ENCODE results near the gene SPG21.
A peak's percentile ranks its signal among the peaks of the same experiment; 100 is the strongest.
"Not testable (repeated sequence)": the region's sequence is repeated elsewhere in the genome, so short reads cannot be mapped to it uniquely, and the experiment has no call there.

SPG21 gene, protein sequence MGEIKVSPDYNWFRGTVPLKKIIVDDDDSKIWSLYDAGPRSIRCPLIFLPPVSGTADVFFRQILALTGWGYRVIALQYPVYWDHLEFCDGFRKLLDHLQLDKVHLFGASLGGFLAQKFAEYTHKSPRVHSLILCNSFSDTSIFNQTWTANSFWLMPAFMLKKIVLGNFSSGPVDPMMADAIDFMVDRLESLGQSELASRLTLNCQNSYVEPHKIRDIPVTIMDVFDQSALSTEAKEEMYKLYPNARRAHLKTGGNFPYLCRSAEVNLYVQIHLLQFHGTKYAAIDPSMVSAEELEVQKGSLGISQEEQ

DNA sequence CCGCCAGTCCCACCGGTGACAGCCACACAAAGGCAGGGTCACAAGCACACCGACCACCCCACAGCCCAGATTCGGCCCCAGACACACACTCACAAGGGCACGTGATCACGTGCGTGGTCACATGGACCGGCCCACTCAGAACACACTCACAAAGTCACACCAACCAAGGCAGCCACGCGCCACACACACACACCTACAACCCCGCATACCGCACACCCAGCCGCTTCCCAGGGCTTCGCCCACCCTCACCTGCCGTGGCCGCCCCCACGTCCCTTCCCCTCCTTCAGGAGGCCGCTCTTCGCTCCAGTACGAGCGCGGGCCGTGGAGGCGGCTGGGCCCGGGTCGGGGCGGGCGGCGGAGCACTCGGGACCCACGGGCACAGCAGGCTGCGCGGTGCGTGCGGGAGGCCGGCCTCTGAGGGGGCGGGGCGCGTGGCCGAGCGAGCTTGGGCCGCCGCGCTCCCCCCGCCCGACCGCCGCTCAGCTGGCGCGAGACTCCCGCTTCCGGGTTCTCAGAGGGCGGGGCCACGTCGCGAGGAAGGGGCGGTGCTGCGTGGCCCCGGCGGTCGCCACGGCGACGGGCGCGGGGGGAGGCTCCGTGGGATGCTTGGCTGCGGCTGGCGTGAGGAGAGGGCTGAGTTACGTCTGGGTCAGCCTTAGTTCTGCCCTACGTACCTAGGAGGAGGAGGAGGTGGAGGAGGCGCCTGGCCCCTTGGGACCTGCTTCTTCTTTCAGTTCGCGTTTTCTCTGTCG, at the start of gene SPG21:
Gene SPG21 (minus strand): TSS at position 499 of the 752 bp plus-strand sequence. CDS start 6,345 bp downstream, outside the sequence.
- DNase-seq: peak; percentile 71 to 86 (median 84)

DNA sequence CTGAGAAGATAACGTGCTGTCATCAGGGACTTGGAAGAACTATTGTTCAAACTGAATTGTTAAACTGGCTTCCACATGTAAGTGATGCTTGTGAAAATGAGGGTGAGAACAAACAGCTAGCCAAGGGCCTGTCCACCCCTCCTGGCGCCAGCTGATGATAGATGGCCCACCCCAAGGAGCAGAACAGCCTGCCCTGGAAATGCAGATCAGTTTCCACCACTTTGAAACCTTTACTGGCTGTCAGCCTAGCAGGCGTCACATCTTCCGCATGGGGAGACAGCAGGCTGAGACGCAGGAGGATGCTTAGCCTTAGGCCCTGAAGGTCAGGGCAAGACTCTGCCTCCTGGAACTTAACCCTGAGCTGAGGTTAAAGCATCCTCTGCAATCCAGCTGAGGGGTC, 49.1 kb upstream of the SPG21 start:
- DNase-seq: no peak

DNA sequence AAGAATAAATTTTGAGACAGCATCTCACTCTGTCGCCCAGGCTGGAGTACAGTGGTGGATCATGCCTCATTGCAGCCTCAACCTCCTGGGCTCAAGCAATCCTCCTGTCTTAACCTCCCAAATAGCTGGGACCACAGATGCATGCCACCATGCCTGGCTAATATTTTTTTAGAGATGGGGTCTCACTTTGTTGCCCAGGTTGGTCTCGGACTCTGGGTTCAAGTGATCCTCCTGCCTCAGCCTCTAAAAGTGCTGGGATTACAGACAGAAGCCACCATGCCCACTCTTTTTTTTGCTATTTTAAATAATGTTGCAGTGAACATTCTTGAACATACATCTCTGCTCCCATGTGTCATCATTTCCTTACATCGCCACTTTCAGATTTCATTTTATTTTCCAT, 48.7 kb upstream of the SPG21 start:
- DNase-seq: no peak

DNA sequence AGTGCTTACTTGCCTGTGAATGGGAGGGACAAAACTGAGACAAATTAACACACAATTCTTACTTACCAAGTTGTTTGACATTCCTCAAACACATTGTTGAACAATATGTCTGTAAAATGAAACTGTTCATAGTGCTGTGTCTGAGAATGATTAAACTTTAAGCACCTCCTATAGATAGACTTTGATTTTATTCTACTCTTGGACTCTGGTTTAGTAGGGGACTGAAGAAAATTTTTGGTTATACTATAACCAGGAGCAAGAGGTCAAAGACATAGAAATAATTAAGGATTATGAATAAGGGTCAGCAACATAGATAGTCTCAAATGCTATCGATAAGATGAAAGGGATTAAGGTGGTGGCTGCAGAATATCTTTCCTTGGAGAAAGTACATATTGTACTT, 47.6 kb upstream of the SPG21 start:
- DNase-seq: no peak

DNA sequence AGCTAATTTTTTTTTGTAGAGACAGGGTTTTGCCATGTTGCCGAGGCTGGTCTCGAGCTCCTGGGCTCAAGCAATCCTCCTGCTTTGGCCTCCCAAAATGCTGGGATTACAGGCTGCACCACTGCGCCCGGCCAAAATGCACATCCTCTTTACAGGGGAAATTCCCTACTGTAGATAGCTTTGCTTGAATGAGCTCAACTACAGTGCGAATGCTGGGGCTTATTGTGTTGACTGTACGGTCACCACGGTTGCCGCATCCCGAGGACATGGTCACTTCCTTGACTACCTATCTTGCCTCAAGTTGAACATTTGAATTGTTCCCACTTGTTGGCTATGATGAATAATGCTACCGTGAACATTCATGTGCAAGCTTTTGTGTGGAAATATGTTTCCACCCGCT, 45.0 kb upstream of the SPG21 start:
- DNase-seq: no peak

DNA sequence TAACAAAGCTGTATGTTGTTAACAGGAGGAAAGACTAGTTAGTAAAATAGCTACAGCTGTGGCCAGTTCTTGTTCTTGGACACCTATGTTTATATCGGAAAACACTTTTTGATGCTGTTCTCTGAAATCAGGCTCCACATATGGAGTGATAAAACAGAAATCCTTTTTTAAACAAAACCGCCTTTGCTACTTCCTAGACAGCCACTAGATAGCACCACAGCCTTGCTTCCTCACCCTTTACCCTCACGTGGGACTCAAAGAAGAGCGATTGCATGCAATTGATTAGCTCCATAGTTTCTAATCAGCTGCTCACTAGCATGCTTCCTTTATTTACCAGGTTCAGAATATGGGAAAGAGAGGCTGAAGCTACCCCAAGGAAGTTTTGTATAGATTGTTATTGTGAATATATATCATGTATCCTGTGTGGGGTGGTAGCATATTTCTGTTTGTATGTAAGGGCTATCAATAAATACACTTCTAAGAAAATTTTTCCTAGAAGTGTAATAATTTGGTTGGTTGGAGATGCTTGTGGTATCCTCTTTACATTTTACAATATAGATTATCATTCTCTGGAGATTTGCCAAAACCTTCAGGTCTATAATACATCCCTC, 44.0 kb upstream of the SPG21 start:
- DNase-seq: peak in 2 of 6 experiments; percentile 40 to 45

DNA sequence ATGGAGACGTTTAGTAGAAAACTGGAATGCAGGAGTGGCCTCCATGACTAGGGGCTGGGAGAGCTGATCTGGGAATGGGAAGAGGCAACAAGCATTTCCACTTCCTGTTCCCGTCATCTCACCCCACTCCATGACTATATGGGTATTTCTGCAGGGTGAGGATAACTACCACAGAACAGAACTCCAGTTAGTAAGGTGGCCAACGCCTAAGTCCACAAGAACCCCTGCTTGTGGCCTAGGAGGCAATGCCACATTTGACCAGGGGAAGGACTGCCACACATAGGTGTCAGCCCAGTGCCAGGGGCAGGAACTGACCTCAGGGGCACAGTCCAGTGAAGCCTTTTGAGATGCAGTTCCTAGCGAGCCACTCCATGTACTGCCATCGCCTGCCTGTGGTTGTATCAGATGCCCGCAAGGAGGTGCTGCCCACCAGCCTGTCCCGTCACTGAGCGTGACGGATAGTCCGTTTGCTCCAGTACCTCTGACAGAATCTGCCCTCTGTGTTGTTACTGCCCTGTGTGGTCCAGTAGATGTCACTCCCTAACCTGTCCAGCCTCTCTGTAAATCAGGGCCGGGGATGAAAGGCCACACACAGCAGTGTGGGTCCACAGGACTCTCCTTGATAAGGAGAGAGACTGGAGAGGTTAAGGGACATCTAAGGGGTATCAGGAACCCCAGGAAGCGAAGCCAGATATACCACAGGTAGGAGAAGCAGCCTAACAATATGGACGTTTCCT, 43.3 kb upstream of the SPG21 start:
- peak in 3 of 6 experiments; percentile 9 to 12 (median 11) for DNase-seq

DNA sequence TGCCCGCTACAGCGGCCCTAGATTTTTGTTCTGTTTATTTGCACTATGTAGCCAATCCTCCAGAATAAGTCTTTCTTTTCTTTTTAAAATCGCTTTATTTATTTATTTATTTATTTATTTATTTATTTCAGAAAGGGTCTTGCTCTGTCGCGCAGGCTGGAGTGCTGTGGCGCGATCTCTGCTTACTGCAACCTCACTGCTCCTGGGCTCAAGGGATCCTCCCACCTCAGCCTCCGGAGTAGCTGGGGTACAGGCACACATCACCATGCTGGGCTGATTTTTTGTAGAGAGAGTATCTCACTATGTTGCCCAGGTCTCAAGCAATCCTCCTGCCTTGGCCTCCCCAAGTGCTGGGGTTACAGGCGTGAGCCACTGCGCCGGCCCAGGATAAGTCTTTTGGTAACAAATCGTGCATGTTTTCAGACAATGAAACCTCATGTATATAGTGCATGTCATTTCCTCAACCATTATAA, 40.1 kb upstream of the SPG21 start:
- no peak for DNase-seq

DNA sequence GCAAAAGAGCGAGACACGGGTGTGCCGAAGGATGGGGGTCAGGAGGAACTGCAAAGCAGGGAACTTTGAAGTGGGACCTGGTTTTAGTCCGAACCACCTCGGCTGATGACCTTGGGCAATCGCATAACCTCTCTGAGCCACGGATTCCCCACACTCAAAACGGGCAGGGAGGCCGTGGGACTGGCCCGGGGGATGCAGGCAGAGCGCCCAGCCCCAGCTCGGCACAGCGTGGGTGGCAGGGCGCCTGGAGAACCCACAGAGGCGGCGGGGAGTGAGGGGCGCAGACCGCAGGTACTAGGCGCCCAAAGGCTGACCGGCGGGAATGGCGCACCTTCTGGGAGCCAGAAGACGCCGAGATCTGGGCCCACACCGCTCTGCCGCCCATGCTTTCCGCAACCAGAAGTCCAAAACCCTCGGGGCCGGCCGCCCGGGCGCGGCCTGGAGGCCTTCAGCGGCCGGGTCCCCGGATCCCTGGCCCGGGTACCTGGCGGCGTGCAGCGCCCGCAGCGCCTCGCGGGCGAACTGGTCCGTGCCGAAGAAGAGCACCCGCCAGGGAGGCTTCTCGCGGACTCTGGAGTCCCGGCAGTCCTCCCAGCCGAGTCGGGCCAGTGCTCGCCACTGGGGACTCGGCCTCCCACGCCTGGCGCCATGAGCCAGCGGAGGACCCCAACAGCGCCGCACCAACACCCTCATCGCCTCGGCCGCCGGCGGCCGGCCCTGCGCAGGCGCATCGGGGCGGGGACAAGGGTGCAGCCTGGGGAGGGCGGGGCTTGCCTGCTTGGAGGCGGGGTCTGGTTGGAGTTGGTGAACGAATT, 39.4 kb upstream of the SPG21 start, which contains the start of gene MTFMT:
Gene MTFMT (minus strand): TSS at position 719 of the 815 bp plus-strand sequence. CDS start 26 bp downstream, at position 693.
- peak; percentile 66 to 90 (median 87) for DNase-seq

DNA sequence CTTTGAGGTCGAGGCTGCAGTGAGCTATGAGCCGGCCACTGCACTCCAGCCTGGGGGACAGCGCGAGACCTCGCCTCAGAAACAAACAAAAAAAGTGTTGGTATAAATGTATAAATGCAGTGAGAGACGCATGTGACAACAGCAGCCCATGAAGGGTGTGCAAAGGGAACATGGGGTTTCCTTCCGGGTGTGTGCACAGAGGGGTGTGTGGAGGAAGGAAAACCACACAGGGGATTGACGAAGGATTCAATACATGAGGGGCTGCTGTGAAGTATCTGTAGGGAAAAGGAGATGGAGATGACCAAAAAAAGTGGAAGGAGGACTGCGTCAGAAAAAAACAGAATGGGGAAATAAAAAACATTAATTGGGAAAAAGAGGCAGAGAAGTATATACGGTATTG, 38.6 kb upstream of the SPG21 start:
- peak in 2 of 6 experiments; percentile 4 to 9 for DNase-seq

DNA sequence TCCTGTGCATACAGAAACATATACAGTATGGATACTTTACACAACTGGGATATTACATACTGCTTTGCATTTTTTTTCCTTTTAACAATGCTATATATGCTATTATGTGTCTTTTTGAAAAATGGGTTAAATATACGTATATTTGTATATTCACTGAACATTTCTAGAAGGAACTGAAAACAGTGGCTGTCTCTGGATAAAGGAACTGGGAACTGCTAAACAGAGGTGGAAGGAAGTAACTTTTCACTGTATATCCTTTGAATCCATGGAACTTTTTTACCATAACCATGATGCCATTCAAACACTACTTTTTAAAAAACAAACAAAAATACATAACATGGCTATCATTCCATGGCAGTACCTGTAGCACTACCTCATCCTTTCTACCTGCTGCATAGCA, 37.9 kb upstream of the SPG21 start:
- DNase-seq: no peak

DNA sequence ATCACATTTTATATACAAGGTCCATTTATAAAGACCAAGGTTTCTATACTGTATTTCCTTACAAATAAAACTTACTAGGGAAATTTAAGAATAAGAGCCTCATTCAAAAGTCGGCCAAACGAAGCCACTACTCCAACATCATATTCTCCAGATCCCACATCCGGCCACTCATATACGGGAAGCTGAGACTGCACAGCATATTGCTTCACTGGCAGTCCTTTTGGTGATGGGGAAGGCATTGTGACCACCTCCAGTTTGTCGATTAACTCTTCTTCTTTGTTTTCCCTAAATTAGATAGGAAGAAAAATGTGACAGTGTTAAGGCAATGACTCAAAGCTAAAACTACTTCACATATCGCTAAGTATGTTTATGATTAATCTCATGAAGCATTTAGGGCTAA, 37.0 kb upstream of the SPG21 start:
- no peak for DNase-seq

DNA sequence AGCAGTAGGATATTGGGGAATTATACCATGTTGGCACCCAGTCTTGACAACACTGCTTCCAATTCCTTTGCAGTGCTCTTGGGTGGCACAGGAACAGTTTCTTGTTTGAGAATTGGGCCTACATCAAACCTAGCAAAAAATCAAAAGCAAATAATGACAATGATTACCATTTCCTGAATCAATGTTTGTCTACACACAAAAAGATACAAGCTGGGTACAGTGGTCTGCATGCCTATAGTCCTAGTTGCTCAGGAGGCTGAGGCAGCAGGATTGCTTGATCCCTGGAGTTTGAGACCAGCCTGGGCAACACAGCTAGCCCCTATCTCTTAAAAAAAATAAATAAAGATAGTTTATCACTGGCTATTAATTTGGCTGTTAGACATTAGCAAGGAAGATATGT, 31.8 kb upstream of the SPG21 start:
- no peak for DNase-seq

DNA sequence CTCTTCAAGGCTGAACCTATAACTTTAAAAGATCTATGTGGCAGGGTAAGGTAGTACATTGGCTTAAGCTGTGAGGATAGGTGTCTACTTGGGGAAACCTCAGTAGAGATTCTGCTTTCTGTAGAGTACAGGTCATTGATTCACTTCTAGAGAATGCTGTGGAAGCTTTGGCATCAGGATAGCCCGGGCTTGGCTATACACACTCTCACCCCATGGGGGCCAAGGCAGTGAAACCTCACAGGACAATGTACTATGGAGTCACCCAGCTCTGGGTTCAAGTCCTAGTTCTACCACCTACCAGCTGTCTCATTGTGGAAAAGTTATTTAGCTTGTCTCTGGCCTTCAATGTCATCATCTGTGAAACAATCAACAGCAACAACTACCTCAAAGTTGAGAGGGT, 30.7 kb upstream of the SPG21 start:
- no peak for DNase-seq

DNA sequence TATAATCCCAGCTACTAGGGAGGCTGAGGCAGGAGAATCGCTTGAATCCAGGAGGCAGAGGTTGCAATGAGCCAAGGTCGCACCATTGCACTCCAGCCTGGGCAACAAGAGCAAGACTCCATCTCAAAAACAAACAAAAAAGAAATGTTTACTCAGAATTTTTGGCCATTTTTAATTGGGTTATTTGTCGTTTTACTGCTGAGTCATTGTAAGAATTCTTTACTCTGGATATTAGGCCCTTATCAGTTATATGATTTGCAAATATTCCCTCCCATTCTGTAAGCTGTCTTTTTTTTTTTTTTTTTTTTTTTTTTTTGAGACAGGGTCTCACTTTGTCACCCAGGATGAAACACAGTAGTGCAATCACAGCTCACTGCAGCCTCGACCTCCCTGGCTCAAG, 21.5 kb upstream of the SPG21 start:
- not testable (repeated sequence) for DNase-seq

DNA sequence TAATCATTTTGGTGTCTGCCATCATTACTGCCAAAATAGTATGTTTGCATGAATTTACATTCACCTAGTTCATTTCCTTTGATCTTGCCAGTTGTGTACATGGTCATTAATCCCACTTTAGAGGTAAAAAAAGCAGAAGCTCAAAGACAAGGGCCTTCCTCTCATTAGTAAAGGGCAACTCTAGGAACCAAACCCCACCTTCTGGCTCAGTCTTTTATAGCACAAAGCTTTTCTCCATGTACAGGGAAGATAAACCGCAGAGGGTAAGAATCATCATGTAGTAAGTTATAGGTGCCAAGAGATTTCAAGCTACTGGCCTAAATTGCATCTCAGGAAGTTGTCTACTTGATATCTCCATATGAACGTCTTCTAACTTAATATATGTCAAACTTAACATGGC, 19.3 kb upstream of the SPG21 start:
- DNase-seq: no peak

DNA sequence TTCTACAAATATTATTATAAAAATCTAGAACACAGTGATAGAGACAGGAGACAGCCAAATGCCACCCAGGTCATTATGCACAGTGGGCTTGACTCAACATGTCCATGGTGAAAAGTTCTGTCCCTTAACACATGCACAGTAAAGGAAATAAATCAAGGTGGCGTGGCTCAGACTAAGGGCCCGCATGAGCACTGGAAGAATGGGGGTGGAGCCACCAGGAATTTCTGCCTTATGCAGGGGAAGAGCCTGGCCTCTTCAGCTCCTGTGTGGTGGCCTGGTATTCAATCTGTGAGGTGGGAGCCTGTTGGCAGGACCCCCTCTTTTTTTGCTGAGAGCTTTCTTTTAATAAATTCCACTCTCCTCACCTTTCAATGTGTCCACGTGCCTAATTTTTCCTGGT, 17.2 kb upstream of the SPG21 start:
- no peak for DNase-seq

DNA sequence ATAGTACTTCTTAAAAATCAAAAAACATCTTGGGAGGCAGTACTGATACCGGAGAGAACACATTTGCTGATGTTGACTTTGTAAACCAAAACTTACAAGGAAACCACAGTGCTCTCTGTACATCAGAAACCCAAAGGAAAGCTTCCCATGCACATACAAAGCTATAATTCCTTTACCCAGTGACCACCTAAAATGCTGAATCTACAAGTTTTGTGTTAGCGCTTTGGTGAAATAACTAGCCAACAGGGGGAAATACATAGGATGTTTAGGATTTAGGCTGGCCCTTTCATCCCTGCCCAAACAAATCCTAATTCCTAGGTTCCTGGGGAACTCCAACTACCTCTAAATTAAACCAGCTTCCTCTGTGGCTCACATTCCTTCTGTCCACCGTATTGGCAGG, 15.3 kb upstream of the SPG21 start:
- DNase-seq: no peak

DNA sequence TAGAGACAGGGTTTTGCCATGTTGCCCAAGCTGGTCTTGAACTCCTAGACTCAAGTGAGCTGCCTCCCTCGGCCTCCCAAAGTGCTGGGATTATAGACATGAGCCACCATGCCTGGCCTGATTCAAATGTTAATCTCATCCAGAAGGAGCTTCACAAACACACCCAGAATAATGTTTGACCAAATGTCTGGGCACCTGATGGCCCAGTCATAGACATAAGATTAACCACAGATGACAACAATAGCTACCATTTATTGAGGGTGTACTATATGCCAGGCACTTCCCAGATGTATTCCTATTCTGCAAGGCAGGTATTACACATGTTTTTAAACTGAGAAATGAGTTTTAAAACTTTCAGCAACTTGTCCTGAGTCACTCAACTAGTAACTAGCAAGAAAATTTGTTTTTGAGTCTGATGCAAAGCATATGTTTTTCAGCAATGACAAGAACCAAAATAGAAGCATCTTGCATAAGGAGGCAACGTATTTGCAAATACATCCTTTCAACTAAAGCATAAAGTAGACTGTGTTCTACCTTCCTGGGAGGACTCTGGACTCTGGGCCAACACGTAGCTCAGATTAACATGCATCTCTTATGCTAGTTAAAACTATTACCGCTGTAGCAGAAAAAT, 8.1 kb upstream of the SPG21 start:
- no peak for DNase-seq

DNA sequence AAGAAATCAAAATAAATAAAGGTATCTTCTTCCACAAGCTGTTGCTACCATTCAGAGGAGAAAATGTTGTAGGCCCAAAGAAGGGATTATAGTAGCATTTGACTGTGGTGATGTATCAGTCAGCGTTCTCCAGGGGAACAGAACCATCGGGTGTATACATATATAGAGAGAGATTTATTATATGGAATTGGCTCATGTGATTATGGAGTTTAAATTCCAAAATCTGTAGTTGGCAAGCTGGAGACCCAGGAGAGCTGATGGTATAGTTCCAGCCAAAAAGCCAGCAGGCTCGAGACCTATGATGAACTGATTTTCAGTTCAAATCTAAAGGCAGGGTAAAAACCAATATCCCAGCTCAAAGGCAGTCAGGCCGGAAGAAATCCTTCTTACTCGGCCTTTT, 7.4 kb upstream of the SPG21 start:
- no peak for DNase-seq

DNA sequence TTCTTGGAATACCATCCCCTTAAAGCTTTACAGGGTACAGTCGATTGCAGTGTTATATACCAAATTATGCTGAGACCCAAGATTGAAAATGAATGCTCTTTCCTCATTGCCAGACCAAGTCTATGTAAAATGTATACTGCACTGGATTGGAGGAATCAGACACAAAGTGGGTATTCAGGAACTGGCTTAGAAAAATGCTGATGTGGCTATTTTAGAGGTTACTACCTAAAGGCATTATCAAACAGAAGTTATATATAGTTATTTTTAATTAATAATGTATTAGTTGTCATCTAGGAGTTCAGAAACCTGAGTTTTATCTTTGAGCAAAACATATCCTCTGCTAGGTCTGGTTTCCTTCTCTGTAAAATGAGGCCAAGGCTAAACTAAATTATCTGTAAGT, 3.6 kb upstream of the SPG21 start:
- no peak for DNase-seq

All from stimulated activated naive CD4-positive, alpha-beta T cell (primary cell).